Sciatic nerve (tissue), 2 donors: Measurements from ENCODE around the gene ZMIZ1. TPM values are rescaled to one million over a fixed set of nuclear protein-coding genes. Genes with fewer than 3 reads are reported as not detected.

ENCODE experiments used
- ATAC-seq: fragments of 200-7000 bp; cut with Tn5 transposase; one replicate; pipeline ENCODE4 v1.9.1; 2020; ENCODE audit warnings: mild to moderate bottlenecking, moderate library complexity
- DNase-seq: peaks from one replicate; pipeline ENCODE4 v3.0.0-alpha.2; 2020; ENCODE audit warnings: low spot score
- intact Hi-C: fragments of 100-400 bp; cut with DNase I; formaldehyde crosslinking; loops from one replicate; pipeline ENCODE4 v1.14.2; 2022
- total RNA-seq: library from RNA; stranded (reverse); fragmentation: NEBNext Ultra II Directional; extraction: Animal tissue kit (Norgen Biotek cat#: 25700); gene quantifications from one replicate; pipeline ENCODE4 v1.2.1, GENCODE V29; 2021
- donor health status: DM: no; HTN: no; CAD: no.
- donor health status: DM: no; HTN: no; CAD: no.

ZMIZ1 gene
- total RNA-seq, 1 donor from 2014 or later = 96.7 TPM

DNA sequence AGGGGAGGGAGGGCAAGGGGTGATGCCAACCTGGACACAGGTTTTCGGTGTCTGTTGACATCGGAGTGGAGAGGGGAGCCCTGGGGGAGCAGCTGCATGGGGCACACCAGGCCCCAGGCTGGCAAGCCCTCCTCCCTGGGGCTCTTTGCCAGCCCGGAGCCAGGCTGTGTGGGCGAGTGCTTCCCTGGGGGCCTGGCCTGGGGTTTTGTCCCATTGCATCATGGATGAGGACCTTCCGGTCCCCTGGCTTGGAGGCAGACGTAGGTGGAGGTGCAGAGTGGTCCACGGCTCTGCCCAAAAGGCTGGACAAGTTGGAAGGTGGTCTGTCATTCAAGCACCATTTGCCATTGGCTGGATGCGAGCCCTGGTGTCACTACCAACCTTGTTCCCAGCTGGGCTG lies 34.8 kb downstream of the ZMIZ1 start:
- ATAC-seq (peak; percentile 2), DNase-seq (no peak)
- intact Hi-C loops = no loop called here

DNA sequence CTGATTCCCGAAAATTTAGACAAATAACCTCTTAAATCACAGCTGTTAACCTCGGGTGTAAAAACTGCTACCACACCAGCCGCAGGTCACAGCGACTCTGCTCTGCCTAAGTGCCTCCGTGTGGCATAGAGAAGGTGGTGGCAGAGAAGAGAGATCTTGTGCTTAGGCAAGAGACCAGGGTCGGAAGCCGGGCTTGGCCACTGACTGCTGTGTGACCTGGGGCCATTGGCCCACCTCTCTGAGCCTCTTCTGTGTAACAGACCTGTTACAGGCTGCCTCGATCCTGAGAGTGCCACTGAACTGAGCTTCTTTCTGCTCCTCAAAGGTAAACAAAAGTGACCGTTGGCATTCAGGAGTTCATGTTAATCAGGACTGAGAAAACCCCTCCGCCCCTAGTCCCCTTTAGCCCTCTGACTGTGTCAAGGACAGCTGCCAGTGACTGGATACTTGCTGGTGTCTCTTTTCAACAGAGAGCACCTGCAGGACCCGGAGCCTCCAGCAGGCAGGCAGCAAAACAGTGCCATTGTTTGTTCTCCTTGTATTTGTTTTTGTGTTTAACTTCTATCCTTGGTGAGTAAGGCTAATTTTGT lies 36.5 kb downstream of the ZMIZ1 start:
- ATAC-seq = no peak
- intact Hi-C loops = no loop called here
- DNase-seq = no peak

DNA sequence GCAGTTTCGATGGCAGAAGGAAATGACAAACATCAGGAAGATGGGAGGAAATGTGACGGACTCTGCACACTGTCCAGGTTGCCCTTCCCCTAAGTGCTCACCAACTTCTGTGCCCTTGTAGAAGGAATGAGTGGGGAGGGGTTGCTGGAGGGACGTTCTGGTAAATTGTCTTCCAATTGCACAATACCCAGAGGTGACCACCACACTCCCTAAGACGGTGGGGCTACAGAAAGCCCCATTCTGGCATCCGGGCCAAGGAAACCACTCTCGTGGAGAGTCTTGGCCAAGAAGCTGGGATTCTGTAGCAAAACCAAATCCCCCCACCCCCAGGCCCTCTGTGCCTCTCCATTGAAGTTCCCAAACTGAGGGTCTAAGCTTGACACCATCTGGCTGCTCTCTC lies 37.1 kb downstream of the ZMIZ1 start:
- DNase-seq = no peak
- ATAC-seq = no peak
- intact Hi-C loops = no loop called here

DNA sequence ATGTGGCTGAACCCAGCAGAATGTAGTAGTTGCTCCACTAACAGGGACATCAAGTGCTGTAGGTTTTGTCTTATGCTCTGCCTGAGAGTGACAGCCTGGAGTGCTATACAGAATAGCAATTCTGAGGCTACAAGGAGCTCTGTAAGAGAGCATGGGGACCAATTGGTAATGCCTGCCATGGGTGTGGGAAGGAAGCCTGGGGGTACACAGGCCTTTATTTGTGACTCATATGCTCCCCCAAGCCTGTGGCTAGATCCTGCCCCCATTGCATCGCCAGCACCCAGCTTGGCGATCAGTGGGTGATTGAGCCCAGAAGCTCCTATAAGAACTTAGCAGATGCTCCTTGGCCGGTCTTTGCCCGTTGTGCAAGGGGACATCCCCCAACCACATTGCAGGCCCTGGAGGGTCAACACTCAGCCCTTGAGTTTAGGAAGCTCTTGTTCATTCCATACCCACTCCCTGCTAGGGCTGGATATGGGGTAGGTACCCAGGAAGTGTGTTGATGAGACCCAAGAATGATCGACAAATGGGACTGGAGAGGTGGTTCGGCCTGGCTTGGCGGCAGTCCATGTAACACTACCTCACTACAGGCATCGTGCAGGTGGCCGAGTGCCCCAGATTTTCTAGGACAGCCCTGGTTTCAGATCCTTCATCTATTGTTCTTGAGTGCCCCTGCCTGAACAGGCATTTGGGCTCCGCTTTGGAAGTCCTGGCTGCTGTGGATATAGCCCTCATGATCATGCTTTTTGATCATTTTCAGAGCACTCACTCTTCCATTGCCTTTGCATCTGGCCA lies 37.7 kb downstream of the ZMIZ1 start:
- ATAC-seq (no peak), DNase-seq (no peak)
- intact Hi-C loops = no loop called here

DNA sequence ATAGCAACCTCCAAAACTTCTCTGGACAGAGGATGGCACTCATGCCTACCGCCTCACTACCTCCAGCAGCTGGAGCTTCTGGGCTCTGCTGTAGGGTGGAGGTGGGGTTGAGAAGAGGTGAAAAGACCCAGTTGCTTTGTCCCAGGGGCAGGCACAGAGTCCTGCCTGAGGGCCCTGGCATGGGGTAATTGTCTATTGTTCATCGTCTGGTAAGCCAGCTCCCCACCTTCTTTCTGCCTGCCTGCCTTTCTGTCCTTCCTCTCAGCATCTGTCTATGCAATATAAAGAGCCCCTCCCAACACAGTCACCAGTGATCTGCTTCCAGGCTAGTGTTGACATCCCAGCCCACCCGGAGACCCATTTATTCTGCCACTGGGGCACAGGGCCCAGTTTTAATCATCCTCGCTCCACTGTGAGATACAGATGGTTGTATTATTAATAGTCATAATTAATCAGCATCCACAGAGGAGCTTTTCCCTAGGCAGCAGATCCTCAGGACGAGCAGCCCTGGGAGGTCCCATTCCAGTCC lies 39.0 kb downstream of the ZMIZ1 start:
- ATAC-seq = no peak
- no peak for DNase-seq
- intact Hi-C loops = no loop called here

DNA sequence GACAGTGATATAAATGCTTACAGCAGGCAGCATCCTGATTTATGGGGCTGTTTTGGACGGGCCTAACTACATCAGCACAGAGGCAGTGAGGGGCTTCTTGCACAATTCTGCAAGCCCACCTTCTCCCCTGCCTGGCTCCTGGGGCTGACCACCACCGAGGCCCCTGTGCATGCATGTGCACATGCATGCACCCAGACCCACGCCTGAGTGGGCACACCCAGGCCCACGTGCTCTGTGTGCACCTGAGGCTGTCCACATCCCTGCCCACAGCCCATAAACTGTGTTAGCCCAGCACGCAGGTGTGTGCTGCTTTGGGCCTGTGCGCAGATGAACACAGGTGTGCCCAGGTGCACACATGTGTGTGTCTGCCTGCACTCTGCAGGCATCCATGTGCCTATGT lies 40.0 kb downstream of the ZMIZ1 start:
- no peak for ATAC-seq
- intact Hi-C loops = no loop called here
- DNase-seq = no peak

DNA sequence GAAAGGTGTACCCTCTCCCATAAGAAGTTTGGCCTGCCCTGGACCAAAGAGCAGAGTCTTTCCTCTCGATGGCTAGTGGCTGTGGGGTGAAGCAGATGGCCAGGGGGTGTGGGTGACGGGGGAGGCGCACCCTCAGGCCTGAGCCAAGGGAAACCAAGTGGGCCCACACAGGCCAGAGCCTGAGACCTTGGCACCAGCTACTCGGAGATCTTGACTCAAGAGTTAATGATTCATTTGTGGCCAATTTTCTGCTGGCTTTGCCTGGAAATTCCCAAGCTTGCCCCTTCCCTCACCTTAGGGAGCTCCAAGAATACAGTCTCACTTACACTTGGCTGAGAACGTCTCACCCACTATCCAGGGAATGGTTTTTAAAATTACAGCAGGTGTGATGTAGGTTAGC lies 42.7 kb downstream of the ZMIZ1 start:
- DNase-seq (no peak), ATAC-seq (no peak)
- intact Hi-C loops = no loop called here

DNA sequence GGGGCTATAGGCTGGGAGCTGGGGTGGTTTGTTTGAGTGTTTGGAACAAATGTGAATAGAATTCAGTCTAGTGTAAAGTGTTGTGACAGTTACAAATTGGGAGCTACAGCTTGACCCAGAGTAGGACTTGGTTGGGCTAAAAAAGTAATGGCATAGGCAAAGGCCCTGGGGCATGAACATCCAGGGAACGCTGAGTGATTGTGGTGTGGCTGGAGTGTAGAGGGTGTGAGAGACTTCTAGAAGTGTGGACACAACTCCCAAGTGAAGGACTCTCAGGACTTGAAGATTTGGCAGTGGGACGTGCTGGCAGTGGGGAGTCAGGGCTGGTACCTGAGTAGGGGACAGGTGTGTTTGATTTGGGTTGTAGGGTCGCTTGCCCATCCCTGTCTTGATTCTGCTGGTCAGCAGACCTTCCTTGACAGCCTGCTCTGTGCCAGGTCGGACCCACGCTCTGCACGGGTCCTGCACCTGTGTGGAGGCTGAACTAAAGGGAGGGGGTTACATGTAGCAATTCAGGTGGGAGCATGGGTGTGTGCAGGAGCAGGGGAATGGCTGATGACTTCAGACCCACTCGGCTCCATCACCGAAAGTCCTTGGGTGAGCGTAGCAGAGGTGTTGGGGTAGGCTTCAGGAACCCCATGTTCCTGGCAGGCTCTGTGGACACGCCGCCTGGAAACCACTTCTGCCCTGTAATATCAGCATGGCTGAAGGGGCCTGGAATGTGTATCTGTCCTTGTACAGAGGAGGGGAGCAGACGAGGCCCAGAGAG lies 43.3 kb downstream of the ZMIZ1 start:
- intact Hi-C loops = no loop called here
- ATAC-seq (peak; percentile 5), DNase-seq (no peak)

DNA sequence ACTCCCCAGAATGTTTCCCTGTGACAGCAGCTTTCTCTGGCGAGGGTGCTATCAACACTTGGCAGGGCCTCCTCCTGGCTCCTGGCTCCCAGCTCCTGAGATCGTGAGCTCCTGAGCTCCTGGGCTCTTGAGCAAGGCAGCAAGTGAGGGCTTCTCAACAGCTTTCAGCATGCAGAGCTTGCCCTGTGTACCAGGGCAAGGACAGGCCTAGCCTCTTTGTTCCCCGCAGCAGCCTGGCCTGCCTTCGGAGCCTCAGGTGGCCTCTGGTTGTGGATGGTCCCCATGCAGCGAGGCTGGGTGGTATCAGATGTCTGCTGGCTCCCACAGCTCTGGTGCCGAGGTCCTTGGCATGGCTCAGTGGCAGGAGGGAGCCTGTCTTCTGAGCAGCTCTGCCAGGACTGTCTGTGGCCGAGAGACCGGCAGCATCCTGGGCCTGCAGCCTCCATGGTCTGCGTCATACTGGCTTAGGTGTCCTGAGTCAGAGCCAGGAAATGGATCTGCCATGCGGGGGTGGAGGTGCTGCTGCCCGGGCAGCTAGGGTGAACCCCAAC lies 44.2 kb downstream of the ZMIZ1 start:
- ATAC-seq = peak; percentile 26
- no peak for DNase-seq
- intact Hi-C loops = no loop called here

DNA sequence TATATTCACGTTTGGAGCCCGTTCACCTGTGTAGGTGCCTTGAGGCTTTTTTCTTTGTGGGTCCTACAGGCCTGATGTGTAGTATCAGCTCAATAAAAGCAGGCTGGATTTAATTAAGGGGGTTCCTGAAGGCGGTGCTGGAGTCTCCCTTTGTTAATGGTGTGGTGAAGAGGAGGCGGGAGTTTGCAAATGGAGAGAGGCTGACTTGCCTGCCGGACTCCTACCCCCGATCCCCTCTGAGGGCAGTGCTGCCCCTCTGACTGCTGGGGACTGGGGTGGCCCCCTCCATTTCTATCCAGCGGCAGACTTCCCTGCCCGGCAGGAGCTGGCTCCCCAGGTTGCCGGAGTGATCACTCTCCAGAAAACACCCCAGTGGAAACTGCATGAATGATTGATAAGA lies 45.1 kb downstream of the ZMIZ1 start:
- intact Hi-C loops = no loop called here

DNA sequence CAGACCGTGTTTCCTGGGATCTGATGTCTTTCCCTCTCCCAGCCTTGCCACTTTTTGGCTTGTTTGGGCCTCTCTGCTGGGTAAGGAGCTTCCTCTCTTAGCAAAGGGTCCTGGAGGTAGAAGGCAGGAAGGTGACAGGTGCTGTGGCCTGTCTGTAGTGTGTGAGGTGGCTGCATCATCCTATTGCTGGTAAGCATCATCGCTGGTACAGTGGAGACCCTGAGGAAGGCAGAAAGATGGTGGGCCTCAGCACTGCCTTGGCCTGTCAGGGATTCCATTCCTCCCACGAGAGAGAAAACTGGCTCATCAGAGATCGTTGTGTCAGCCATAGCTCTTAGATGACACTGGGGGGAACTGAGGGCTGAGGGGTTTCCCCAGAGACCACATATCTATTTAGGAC lies 46.5 kb downstream of the ZMIZ1 start:
- ATAC-seq (no peak), DNase-seq (no peak)
- intact Hi-C loops = no loop called here

More for the DNA sequence above, 45.1 kb downstream of the ZMIZ1 start:
- DNase-seq (no peak), ATAC-seq (no peak)

DNA sequence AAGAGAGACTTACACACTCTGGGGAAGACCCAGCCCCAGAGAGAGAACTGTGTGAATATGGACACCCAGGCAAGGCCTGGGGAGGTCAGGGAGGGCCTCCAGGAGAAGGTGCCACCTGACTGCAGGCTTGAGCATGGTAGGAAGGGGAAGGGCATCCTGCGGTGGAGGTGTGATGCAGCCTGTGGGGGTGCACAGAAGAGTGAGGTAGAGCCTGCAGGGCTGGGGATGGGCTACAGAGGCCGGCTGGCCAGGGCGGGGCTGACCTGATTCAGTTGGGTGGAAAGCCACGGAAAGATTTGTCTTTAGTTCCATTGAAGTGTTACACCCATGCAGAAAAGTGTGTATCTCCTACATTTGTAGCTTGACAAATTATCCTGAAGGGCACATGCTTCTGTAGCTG lies 47.6 kb downstream of the ZMIZ1 start:
- intact Hi-C loops = no loop called here
- DNase-seq (no peak), ATAC-seq (no peak)

DNA sequence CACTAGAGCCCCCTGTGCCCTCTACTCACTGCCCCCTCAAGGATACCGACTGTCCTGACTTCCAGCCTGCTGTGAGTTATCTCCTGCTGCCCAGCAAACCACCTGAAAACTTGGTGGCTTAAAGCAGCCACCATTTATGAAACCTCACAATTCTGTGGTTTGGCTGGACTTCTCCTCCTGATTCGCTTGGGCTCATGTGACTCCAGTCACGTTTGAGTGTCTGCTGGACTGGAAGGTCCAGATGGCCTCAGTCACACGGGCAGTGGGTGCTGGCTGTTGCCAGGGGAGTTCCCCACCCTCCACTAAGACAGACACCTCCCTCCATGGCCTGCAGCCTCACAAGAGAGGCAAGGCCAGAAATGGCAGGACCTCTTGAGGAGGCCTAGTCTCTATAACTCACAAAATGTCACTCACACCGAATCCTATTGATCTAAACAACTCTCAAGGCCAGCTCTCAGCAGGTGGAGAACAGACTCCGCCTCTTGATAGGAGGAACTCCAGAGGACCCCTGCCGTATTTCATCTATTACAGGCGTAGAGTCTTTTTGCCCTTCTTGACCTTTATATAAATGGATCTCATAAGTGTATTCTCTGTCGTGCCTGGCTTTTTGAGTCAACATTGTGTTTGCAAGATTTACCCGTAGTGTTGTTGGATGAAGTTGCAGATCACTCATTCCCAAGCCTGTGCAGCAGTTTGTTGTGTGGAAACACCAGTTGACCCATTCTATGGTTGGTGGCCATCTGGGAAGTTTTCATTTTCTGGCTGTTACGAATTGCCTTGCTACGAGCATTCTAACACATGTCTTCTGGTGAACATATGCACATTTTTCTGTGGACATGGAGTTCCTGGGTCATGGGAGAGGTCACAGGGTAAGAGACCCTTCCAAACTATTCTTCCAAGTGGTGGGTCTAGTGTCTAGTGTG lies 48.3 kb downstream of the ZMIZ1 start:
- DNase-seq (no peak), ATAC-seq (peak; percentile 56)
- intact Hi-C loops = no loop called here

DNA sequence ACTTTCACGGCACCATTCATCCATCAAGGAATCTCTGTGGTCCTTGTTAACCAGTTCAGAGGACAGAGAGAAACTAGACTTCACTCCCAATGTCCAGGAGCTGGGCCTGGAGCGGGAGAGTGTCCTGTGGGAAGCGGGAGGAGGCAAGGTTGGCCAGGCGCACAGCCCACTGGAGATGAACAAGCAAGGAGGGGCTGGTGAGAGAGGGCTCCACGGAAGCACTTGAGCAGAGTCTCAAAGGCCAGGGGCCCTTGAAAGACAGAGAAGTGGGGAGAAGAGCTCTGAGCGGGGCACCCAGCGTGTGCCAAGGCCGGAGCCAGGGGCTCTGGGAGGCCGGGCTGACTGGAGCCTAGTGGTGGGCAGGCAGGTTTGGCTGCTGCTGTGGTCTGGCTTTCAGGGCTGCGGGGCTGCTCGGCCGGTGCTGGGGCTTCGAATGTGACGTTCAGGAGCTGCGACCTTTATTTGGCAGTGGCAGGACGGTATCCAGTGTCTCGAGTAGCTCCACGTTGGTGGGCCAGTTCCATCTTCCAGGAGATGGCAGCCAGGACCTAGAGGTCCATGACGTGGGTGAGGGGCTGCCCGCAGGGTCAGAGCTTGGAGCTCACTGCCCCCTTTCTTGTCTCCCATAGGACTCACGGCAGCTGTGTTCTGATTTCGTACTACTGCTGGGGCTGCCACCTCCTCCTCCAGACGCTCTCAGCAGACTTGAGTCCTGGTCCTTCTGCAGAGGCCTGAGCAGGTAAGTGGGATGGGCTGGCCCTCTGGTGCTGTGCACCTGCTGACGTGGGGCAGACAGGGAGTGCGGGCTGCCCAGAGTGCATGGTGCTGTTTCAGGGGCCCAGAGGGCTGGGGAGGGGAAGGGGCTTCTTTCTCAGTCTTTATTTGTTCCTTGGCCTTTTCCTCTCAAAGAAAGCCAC lies 49.8 kb downstream of the ZMIZ1 start:
- no peak for ATAC-seq
- DNase-seq = no peak
- intact Hi-C loops = no loop called here

DNA sequence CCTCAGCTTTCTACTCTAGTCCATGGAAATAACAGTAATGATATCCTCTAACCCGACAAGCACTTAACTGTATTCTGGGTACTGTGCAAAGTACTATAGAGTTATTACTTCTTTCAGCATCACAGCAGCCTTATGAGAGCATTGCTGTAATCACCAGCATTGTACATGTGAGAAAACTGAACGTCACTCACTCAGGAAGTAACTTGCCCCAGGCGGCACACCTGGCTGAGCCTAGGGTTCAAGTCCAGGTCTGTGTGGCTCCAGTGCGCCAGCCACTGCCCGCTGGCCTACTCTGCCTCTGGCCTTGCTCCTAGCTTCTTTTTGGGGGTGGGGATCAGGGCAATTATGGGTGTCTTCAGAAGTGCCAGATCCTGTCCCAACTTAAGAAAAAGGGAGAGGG lies 50.5 kb downstream of the ZMIZ1 start:
- no peak for ATAC-seq
- intact Hi-C loops = no loop called here

DNA sequence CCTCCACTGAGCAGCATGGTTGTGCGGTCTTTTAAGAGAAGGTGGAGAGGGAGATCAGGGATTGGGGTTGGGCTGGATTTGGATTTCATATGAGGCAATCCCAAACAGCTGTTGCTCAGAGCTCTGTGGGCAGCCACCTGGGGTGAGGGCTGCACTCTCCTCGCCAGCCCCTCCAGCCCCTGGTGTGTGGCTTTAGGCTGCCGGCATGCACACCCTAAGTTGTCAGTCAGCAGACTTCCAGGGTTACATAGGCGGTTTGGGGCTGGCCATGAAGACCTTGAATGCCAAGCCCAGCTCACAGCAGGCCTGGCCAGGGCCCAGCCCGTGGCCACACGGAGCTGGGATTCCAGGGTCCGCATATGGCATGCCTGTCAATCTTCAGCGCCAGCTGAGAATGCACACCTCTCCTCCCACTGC lies 54.8 kb downstream of the ZMIZ1 start:
- ATAC-seq = no peak
- intact Hi-C loops = no loop called here
- no peak for DNase-seq

More for the DNA sequence above, 50.5 kb downstream of the ZMIZ1 start:
- no peak for DNase-seq

DNA sequence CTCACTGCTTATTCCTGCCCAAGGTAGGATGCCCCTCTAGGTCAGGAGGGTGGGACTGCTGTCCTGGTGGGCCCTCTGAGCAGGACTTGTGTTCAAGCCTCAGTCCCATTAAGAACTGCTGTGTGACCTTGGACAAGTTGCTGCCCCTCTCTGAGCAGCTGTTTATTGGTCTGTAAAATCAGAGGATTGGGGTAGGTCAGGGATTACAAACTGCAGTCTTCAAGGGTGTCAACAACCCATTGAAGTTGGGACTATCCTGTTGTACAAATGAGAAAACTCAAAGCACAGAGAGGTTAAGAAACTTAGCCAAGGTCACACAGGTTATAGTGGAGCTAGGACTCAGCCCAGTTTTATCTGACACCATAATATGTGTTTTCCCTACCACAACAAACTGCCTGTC lies 55.3 kb downstream of the ZMIZ1 start:
- intact Hi-C loops = no loop called here
- DNase-seq (no peak), ATAC-seq (no peak)

DNA sequence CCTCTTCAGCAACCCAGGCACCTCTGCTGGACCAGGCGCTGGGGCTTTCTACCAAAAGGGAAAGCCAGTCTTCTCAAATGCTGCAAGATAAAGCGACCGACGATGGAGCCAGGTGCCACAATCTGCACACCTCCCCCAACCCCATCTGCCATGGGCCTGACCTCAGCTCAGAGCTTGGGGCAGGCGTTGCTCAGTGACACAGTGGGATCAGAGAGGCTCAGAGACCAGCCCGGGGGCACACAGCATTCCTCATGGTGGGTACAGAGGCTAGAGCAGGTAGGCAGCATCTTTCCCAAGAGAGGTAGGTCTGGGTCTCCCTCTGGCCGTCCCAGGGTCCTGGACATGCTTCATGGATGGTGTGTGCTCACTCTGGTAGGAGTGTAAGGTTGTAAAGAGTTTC lies 56.3 kb downstream of the ZMIZ1 start:
- intact Hi-C loops = no loop called here
- DNase-seq = no peak
- no peak for ATAC-seq
